Keratinocyte (primary cell): ENCODE data around the gene IL19. TPM values are rescaled to one million over a fixed set of nuclear protein-coding genes. Genes with fewer than 3 reads are reported as not detected.

Experiments used
- DNase-seq: peaks from one replicate; pipeline ENCODE4 v3.0.0-alpha.2; 2011; ENCODE audit warnings: low read depth, missing footprints, low spot score
- FAIRE-seq: peaks from 2 replicates; lab custom pipeline; 2011; peaks lifted over from hg19 to GRCh38; lab: Jason Lieb, UNC
- H2AFZ ChIP-seq: 2 replicates; pipeline ENCODE4 v1.6.0; 2012; ENCODE audit warnings: low read length, control low read depth, inconsistent platforms; ENCODE audit not compliant: control insufficient read depth
- H3K27ac ChIP-seq: 2 replicates; pipeline ENCODE4 v1.5.1; 2011; ENCODE audit warnings: low read length; ENCODE audit not compliant: control insufficient read depth, insufficient read depth
- H3K27me3 ChIP-seq: 3 replicates; pipeline ENCODE4 v1.6.0; 2011; ENCODE audit warnings: low read length; ENCODE audit not compliant: control insufficient read depth, insufficient read depth; ENCODE audit errors: extremely low read depth
- H3K36me3 ChIP-seq, 2 experiments: 2 replicates in 1 of 2; 3 replicates in 1 of 2; pipeline ENCODE4 v1.5.1; 2011; ENCODE audit warnings: low read length in 2 of 2, mild to moderate bottlenecking in 1 of 2; ENCODE audit not compliant: control insufficient read depth in 2 of 2, insufficient read depth in 2 of 2; ENCODE audit errors: extremely low read depth in 1 of 2
- H3K4me1 ChIP-seq: 3 replicates; pipeline ENCODE4 v1.5.1; 2011; ENCODE audit warnings: low read length; ENCODE audit not compliant: control insufficient read depth, insufficient read depth; ENCODE audit errors: extremely low read depth
- H3K4me2 ChIP-seq: 3 replicates; pipeline ENCODE4 v1.6.0; 2011; ENCODE audit warnings: low read depth, low read length; ENCODE audit not compliant: control insufficient read depth, insufficient read depth; ENCODE audit errors: extremely low read depth
- H3K4me3 ChIP-seq, 3 experiments: fragments of 200-600 bp in 1 of 3; sonication (generic) in 1 of 3; 2 replicates in 2 of 3; 3 replicates in 1 of 3; pipeline ENCODE4 v1.5.1; 2011 to 2016; ENCODE audit warnings: low read length in 3 of 3, mild to moderate bottlenecking in 3 of 3, control low read depth in 2 of 3, inconsistent platforms in 1 of 3, low read depth in 1 of 3, mixed read lengths in 1 of 3, mixed run types in 1 of 3, moderate library complexity in 1 of 3; ENCODE audit not compliant: control insufficient read depth in 2 of 3, insufficient read depth in 2 of 3; ENCODE audit errors: extremely low read depth in 1 of 3
- H3K79me2 ChIP-seq: 2 replicates; pipeline ENCODE4 v1.6.0; 2012; ENCODE audit warnings: low read length; ENCODE audit not compliant: control insufficient read depth, insufficient read depth
- H3K9ac ChIP-seq: 3 replicates; pipeline ENCODE4 v1.6.0; 2011; ENCODE audit warnings: low read length; ENCODE audit not compliant: control insufficient read depth, insufficient read depth; ENCODE audit errors: extremely low read depth
- H3K9me1 ChIP-seq: 3 replicates; pipeline ENCODE4 v1.6.0; 2011; ENCODE audit warnings: low read length; ENCODE audit not compliant: control insufficient read depth, insufficient read depth; ENCODE audit errors: extremely low read depth
- H3K9me3 ChIP-seq: 2 replicates; pipeline ENCODE4 v1.5.1; 2012; ENCODE audit warnings: low read depth, low read length; ENCODE audit not compliant: control insufficient read depth
- H4K20me1 ChIP-seq: 3 replicates; pipeline ENCODE4 v1.6.0; 2011; ENCODE audit warnings: low read length; ENCODE audit not compliant: control insufficient read depth, insufficient read depth; ENCODE audit errors: extremely low read depth
- EZH2 ChIP-seq: IDR thresholded peaks from one replicate; pipeline ENCODE4 v1.6.1; 2012; ENCODE audit warnings: inconsistent platforms, mild to moderate bottlenecking, low read length, moderate library complexity
- dilution Hi-C: fragments of 300-500 bp; cut with MboI; formaldehyde crosslinking; loops from one replicate; pipeline ENCODE4 v1.7.0; 2020; ENCODE audit warnings: low sequenced_read_pairs; ENCODE audit not compliant: extremely low pct_ligation_motif_present
- polyA plus RNA-seq, 5 experiments: library from polyadenylated mRNA; depleted of rRNA in 3 of 5; stranded (reverse) in 3 of 5; stranded (forward) in 1 of 5; unstranded in 1 of 5; fragments of >200 nt; gene quantifications; 1 replicate in 1 of 5; 2 replicates in 3 of 5; 3 replicates in 1 of 5; pipeline versions ENCODE4 v1.2.1 to v1.2.3, GENCODE V29; 2011 to 2012; ENCODE audit warnings: missing spikeins in 2 of 5, low read depth in 1 of 5, low replicate concordance in 1 of 5
- TF ChIP-seq, protein P1 (sequence below), 3 experiments: IDR thresholded peaks in 1 of 3; conservative IDR thresholded peaks in 1 of 3; optimal IDR thresholded peaks in 1 of 3; 2 replicates in 2 of 3; 3 replicates in 1 of 3; pipeline versions ENCODE3 to v1.5.1; 2011; ENCODE audit warnings: low read length in 3 of 3, mild to moderate bottlenecking in 3 of 3, moderate library complexity in 2 of 3, control low read depth in 1 of 3, inconsistent platforms in 1 of 3; ENCODE audit not compliant: insufficient read depth in 2 of 3; ENCODE audit errors: extremely low read depth in 1 of 3

Gene IL19
- polyA plus RNA-seq, 1 donor (not counting 4 experiments of a cell fraction or from before 2014, with no cell fraction given), result not detected

DNA sequence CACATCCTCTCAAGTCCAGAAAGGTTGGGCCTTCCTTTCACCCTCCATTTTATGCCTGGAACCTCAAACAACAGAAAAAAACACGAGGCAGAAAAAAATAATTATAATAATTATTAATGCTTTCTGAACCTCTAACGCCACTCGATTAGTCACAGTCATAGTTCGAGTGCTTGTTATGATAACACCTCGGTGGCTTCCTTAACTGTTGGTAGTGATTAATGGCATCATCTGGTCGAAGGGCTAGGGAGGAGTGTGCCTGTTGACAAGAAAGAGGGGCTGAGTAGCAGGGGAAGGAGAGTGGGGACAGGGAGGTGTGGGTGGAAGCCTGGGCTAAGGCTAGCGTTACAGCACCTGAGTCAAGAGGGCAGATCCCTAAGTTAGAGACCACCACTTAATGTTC lies 23.0 kb downstream of the IL19 start:
- H3K4me2 ChIP-seq, result no peak overlapping the region
- no peak overlapping the region for H3K27ac ChIP-seq
- H3K36me3 ChIP-seq, result no peaks in the 10 kb centered on the region
- peaks cover 3% of the 10 kb centered on the region for H3K4me1 ChIP-seq
- H4K20me1 ChIP-seq, result no peaks in the 10 kb centered on the region
- no peak overlapping the region for H2AFZ ChIP-seq
- no peaks in the 10 kb centered on the region for H3K9me3 ChIP-seq
- H3K79me2 ChIP-seq, result no peaks in the 10 kb centered on the region
- no peaks in the 10 kb centered on the region for H3K9me1 ChIP-seq
- DNase-seq (no peak), FAIRE-seq (no peak)
- H3K4me3 ChIP-seq, result no peak overlapping the region
- H3K27me3 ChIP-seq, result no peaks in the 10 kb centered on the region
- no peak for TF ChIP-seq EZH2
- TF ChIP-seq, protein P1, sequence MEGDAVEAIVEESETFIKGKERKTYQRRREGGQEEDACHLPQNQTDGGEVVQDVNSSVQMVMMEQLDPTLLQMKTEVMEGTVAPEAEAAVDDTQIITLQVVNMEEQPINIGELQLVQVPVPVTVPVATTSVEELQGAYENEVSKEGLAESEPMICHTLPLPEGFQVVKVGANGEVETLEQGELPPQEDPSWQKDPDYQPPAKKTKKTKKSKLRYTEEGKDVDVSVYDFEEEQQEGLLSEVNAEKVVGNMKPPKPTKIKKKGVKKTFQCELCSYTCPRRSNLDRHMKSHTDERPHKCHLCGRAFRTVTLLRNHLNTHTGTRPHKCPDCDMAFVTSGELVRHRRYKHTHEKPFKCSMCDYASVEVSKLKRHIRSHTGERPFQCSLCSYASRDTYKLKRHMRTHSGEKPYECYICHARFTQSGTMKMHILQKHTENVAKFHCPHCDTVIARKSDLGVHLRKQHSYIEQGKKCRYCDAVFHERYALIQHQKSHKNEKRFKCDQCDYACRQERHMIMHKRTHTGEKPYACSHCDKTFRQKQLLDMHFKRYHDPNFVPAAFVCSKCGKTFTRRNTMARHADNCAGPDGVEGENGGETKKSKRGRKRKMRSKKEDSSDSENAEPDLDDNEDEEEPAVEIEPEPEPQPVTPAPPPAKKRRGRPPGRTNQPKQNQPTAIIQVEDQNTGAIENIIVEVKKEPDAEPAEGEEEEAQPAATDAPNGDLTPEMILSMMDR (optimal IDR thresholded peaks at IDR 0.05 in 1 of 3, IDR thresholded peaks at IDR 0.05 in 1 of 3, conservative IDR thresholded peaks at IDR 0.05 in 1 of 3; ENCODE audit: extremely low read depth in 1 of 3, insufficient read depth in 2 of 3, low read length in 3 of 3), result no peak
- H3K9ac ChIP-seq, result no peak overlapping the region
- dilution Hi-C loops, result no loop called here

DNA sequence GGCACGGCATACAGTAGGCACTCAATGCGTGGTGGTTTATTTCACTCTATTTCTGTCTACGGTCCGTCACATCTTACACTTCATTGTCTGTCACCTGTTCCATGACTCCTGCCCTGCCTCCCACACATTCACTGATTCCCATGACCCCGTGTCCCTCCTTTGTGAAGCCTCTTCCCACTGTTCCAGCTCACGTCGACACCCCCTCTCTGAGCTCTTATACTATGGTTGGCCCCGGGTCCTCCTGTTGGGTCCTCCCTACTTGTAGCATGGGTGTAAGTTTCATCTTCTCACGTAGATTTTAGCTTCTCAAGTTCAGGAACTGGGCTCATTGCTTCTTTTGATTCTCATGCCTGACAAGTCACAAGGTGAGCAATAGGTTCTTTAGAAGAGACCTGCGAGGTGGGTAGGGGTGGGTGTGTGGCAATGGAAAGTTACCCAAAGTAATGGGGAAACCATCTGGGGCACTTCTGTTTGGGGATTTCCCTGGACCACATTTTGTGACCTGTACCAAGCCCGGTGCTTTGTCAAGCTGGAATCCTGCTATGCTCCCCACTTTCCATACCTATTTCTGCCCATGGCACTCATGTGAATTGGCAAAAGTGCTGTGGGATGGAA lies 23.8 kb downstream of the IL19 start:
- Histone ChIP-seq H4K20me1 (no peaks in the 10 kb centered on the region), H3K4me3 (no peak overlapping the region), H3K27me3 (no peaks in the 10 kb centered on the region), H3K9me3 (no peaks in the 10 kb centered on the region), H3K9me1 (no peaks in the 10 kb centered on the region), H2AFZ (no peak overlapping the region), H3K36me3 (no peaks in the 10 kb centered on the region), H3K4me1 (peaks cover 3% of the 10 kb centered on the region), H3K9ac (no peak overlapping the region), H3K79me2 (no peaks in the 10 kb centered on the region), H3K27ac (no peak overlapping the region), H3K4me2 (no peak overlapping the region)
- DNase-seq (no peak), FAIRE-seq (no peak)
- dilution Hi-C loops, result no loop called here
- TF ChIP-seq, protein P1 (optimal IDR thresholded peaks at IDR 0.05 in 1 of 3, IDR thresholded peaks at IDR 0.05 in 1 of 3, conservative IDR thresholded peaks at IDR 0.05 in 1 of 3; ENCODE audit: extremely low read depth in 1 of 3, insufficient read depth in 2 of 3, low read length in 3 of 3), result no peak
